ENCODE data around the gene SEPTIN12.

Gene SEPTIN12

GRCh38 chr16:4767872-4768548 lies 20.1 kb downstream of the SEPTIN12 start:
- peak; percentile 37 for DNase-seq (ENCODE audit: low read depth)
- no peak for TF ChIP-seq CTCF (IDR thresholded peaks at IDR 0.05; ENCODE audit: insufficient read depth, low read depth, low read length, missing control alignments)
- H3K4me3 ChIP-seq (ENCODE audit: low read depth, low read length): peak overlapping the region; percentile 98

- TF ChIP-seq CTCF (IDR thresholded peaks at IDR 0.05; ENCODE audit: insufficient read depth, low read depth, low read length, missing control alignments): no peak
- peak within 1 kb of the TSS; percentile 98 for H3K4me3 ChIP-seq (ENCODE audit: low read depth, low read length)
- DNase-seq (ENCODE audit: low read depth): peak; percentile 97
Observed at GRCh38 chr16:4766875-4767628, 21.1 kb downstream of the SEPTIN12 start, which contains the start of gene ZNF500. Gene ZNF500, minus strand, starts transcription at chr16:4767162. Its CDS starts 1,184 bp downstream, at chr16:4765978.

- no peak for DNase-seq (ENCODE audit: low read depth)
- H3K4me3 ChIP-seq (ENCODE audit: low read depth, low read length): peak overlapping the region; percentile 98
- TF ChIP-seq CTCF (IDR thresholded peaks at IDR 0.05; ENCODE audit: insufficient read depth, low read depth, low read length, missing control alignments): no peak
Observed at GRCh38 chr16:4765511-4766474, 22.4 kb downstream of the SEPTIN12 start.

- no peak for DNase-seq (ENCODE audit: low read depth)
- no peak overlapping the region for H3K4me3 ChIP-seq (ENCODE audit: low read depth, low read length)
- no peak for TF ChIP-seq CTCF (IDR thresholded peaks at IDR 0.05; ENCODE audit: insufficient read depth, low read depth, low read length, missing control alignments)
Observed at GRCh38 chr16:4763791-4764190, 24.4 kb downstream of the SEPTIN12 start.

GRCh38 chr16:4762205-4762604 lies 25.9 kb downstream of the SEPTIN12 start:
- DNase-seq (ENCODE audit: low read depth): no peak
- no peak overlapping the region for H3K4me3 ChIP-seq (ENCODE audit: low read depth, low read length)
- no peak for TF ChIP-seq CTCF (IDR thresholded peaks at IDR 0.05; ENCODE audit: insufficient read depth, low read depth, low read length, missing control alignments)

- no peak for DNase-seq (ENCODE audit: low read depth)
- TF ChIP-seq CTCF (IDR thresholded peaks at IDR 0.05; ENCODE audit: insufficient read depth, low read depth, low read length, missing control alignments): no peak
- no peak overlapping the region for H3K4me3 ChIP-seq (ENCODE audit: low read depth, low read length)
Observed at GRCh38 chr16:4760221-4760910, 27.8 kb downstream of the SEPTIN12 start.
